ENCODE results near the gene PLD3.
"Not testable (repeated sequence)": the region's sequence is repeated elsewhere in the genome, so short reads cannot be mapped to it uniquely, and the experiment has no call there.

Gene PLD3

GRCh38 chr19:40348125-40348913 lies at the start of gene PLD3, which contains the start of gene C19orf47:
TSS of gene PLD3 (plus strand) at chr19:40348695. CDS start at chr19:40366484, 17,789 bp downstream.
TSS of gene C19orf47 (minus strand) at chr19:40348397. CDS start at chr19:40341857, 6,540 bp downstream.
- peak; percentile 96 to 99 for DNase-seq

- no peak for DNase-seq
Measured at GRCh38 chr19:40300668-40301067, 47.8 kb upstream of the PLD3 start.

- no peak for DNase-seq
Measured at GRCh38 chr19:40302224-40303011, 46.1 kb upstream of the PLD3 start.

- no peak for DNase-seq
Measured at GRCh38 chr19:40303765-40304164, 44.7 kb upstream of the PLD3 start.

GRCh38 chr19:40304306-40304705 lies 44.2 kb upstream of the PLD3 start:
- no peak for DNase-seq

- peak; percentile 79 to 83 for DNase-seq
Measured at GRCh38 chr19:40305403-40305802, 43.1 kb upstream of the PLD3 start.

- DNase-seq, result no peak
Measured at GRCh38 chr19:40309666-40310065, 38.8 kb upstream of the PLD3 start.

GRCh38 chr19:40312533-40312932 lies 36.0 kb upstream of the PLD3 start:
- DNase-seq, result no peak

- no peak for DNase-seq
Measured at GRCh38 chr19:40313229-40313983, 35.1 kb upstream of the PLD3 start.

- peak; percentile 45 to 47 for DNase-seq
Measured at GRCh38 chr19:40314656-40315055, 33.8 kb upstream of the PLD3 start.

GRCh38 chr19:40315812-40316470 lies 32.6 kb upstream of the PLD3 start:
- no peak for DNase-seq

GRCh38 chr19:40317338-40317737 lies 31.2 kb upstream of the PLD3 start:
- DNase-seq, result no peak

GRCh38 chr19:40320558-40320935 lies 27.9 kb upstream of the PLD3 start:
- DNase-seq, result no peak

- DNase-seq, result no peak
Measured at GRCh38 chr19:40321076-40321475, 27.4 kb upstream of the PLD3 start.

- DNase-seq, result no peak
Measured at GRCh38 chr19:40321566-40322270, 26.8 kb upstream of the PLD3 start.

GRCh38 chr19:40322271-40322610 lies 26.3 kb upstream of the PLD3 start:
- no peak for DNase-seq

GRCh38 chr19:40322951-40323615 lies 25.4 kb upstream of the PLD3 start:
- no peak for DNase-seq

- DNase-seq, result no peak
Measured at GRCh38 chr19:40323705-40324104, 24.8 kb upstream of the PLD3 start.

GRCh38 chr19:40326201-40326600 lies 22.3 kb upstream of the PLD3 start:
- DNase-seq, result no peak

GRCh38 chr19:40331052-40331451 lies 17.4 kb upstream of the PLD3 start:
- DNase-seq, result no peak

GRCh38 chr19:40332669-40333068 lies 15.8 kb upstream of the PLD3 start:
- DNase-seq, result no peak

- not testable (repeated sequence) for DNase-seq
Measured at GRCh38 chr19:40333083-40333482, 15.4 kb upstream of the PLD3 start.
